CD4-positive, alpha-beta T cell (primary cell): Measurements from ENCODE around the gene TMEM204. TPM values are rescaled to one million over a fixed set of nuclear protein-coding genes. Genes with fewer than 3 reads are reported as not detected.

Experiments
- ATAC-seq: fragments of 200-7000 bp; cut with Tn5 transposase; one replicate; pipeline ENCODE4 v1.10.0; 2022; ENCODE audit warnings: mild to moderate bottlenecking; ENCODE audit not compliant: poor library complexity
- CTCF ChIA-PET: fragments of 350-600 bp; sonication (Branson Sonifier 250); formaldehyde crosslinking; loops from one replicate; lab custom pipeline; 2021; ENCODE audit warnings: antibody characterized with exemption, inconsistent platforms; lab: Charles Lee
- POLR2A ChIA-PET: fragments of 350-600 bp; sonication (Branson Sonifier 250); formaldehyde crosslinking; loops from one replicate; lab custom pipeline; 2021; ENCODE audit warnings: antibody characterized with exemption, inconsistent platforms; lab: Charles Lee
- DNase-seq, 14 experiments: peaks; one replicate each; pipeline ENCODE4 v3.0.0-alpha.2; 2013 to 2020; ENCODE audit warnings: mixed read lengths in 2 of 14
- H3K27ac ChIP-seq, 2 donors: one replicate each; pipeline versions ENCODE4 v1.5.1 to v1.7.0; 2013; ENCODE audit warnings: low read length in 2 of 2, low read depth in 1 of 2, mild to moderate bottlenecking in 1 of 2
- H3K27me3 ChIP-seq, 2 experiments: 1 replicate in 1 of 2; 2 replicates in 1 of 2; pipeline versions ENCODE4 v1.6.1 to v1.7.0; 2013; ENCODE audit warnings: low read length in 2 of 2, control low read depth in 1 of 2, mild to moderate bottlenecking in 1 of 2, moderate library complexity in 1 of 2; ENCODE audit not compliant: insufficient read depth in 2 of 2, control insufficient read depth in 1 of 2
- H3K36me3 ChIP-seq: one replicate; pipeline ENCODE4 v1.6.1; 2013; ENCODE audit warnings: low read length, control low read depth; ENCODE audit not compliant: insufficient read depth
- H3K4me1 ChIP-seq: one replicate; pipeline ENCODE4 v1.6.1; 2013; ENCODE audit warnings: low read length, control low read depth; ENCODE audit not compliant: insufficient read depth
- H3K4me3 ChIP-seq: one replicate; pipeline ENCODE4 v1.5.1; 2013; ENCODE audit warnings: mild to moderate bottlenecking, low read length, moderate library complexity
- H3K9me3 ChIP-seq, 2 experiments: 1 replicate in 1 of 2; 2 replicates in 1 of 2; pipeline versions ENCODE4 v1.6.1 to v1.7.0; 2013; ENCODE audit warnings: low read length in 2 of 2, mild to moderate bottlenecking in 2 of 2, control low read depth in 1 of 2, moderate library complexity in 1 of 2; ENCODE audit not compliant: control insufficient read depth in 1 of 2, insufficient read depth in 1 of 2
- H3K27ac Mint-ChIP-seq: one replicate; pipeline ENCODE4 v1.8.0; 2020; ENCODE audit warnings: mixed read lengths
- H3K27me3 Mint-ChIP-seq: one replicate; pipeline ENCODE4 v1.8.0; 2021; ENCODE audit warnings: mixed read lengths
- H3K36me3 Mint-ChIP-seq: one replicate; pipeline ENCODE4 v1.8.0; 2021; ENCODE audit warnings: low read depth, mixed read lengths
- H3K4me1 Mint-ChIP-seq: one replicate; pipeline ENCODE4 v1.8.0; 2021; ENCODE audit warnings: low read depth, mixed read lengths
- H3K4me3 Mint-ChIP-seq: one replicate; pipeline ENCODE4 v1.8.0; 2020; ENCODE audit warnings: mild to moderate bottlenecking, mixed read lengths
- H3K9me3 Mint-ChIP-seq: one replicate; pipeline ENCODE4 v1.8.0; 2020; ENCODE audit warnings: mixed read lengths
- intact Hi-C, 2 experiments: fragments of 100-400 bp; cut with DNase I in 1 of 2; cut with micrococcal nuclease in 1 of 2; formaldehyde crosslinking; loops; one replicate each; pipeline versions ENCODE4 v1.15.1 to v1.9.0; 2023 to 2025; cut with DNase I, micrococcal nuclease
- total RNA-seq, 174 experiments: library from RNA in 2 of 174; stranded (reverse) in 2 of 174; gene quantifications; one replicate each; pipeline ENCODE4 v1.2.3 and lab custom pipeline; 2021 to 2026
- TF ChIP-seq, protein P1 (sequence below): fragments of 200-600 bp; IDR thresholded peaks from one replicate; pipeline ENCODE4 v1.8.0; 2022; ENCODE audit warnings: antibody characterized with exemption, mild to moderate bottlenecking

TMEM204 gene
- total RNA-seq, 2 experiments from 2014 or later = 20.5 to 22.1 TPM

- peaks cover 42% of the 10 kb centered on the region for H3K4me1 ChIP-seq
- Mint-ChIP-seq H3K9me3 (no peaks in the 10 kb centered on the region), H3K4me3 (no peak overlapping the region), H3K4me1 (peaks cover 31% of the 10 kb centered on the region), H3K27ac (no peak overlapping the region), H3K36me3 (no peaks in the 10 kb centered on the region), H3K27me3 (no peaks in the 10 kb centered on the region)
- no peak overlapping the region for H3K4me3 ChIP-seq
- TF ChIP-seq, protein P1, sequence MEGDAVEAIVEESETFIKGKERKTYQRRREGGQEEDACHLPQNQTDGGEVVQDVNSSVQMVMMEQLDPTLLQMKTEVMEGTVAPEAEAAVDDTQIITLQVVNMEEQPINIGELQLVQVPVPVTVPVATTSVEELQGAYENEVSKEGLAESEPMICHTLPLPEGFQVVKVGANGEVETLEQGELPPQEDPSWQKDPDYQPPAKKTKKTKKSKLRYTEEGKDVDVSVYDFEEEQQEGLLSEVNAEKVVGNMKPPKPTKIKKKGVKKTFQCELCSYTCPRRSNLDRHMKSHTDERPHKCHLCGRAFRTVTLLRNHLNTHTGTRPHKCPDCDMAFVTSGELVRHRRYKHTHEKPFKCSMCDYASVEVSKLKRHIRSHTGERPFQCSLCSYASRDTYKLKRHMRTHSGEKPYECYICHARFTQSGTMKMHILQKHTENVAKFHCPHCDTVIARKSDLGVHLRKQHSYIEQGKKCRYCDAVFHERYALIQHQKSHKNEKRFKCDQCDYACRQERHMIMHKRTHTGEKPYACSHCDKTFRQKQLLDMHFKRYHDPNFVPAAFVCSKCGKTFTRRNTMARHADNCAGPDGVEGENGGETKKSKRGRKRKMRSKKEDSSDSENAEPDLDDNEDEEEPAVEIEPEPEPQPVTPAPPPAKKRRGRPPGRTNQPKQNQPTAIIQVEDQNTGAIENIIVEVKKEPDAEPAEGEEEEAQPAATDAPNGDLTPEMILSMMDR = no peak
- ChIA-PET POLR2A (no interaction called here), CTCF (no interaction called here)
- no peaks in the 10 kb centered on the region for H3K36me3 ChIP-seq
- ATAC-seq = no peak
- intact Hi-C loops = no loop called here
- no peaks in the 10 kb centered on the region for H3K27me3 ChIP-seq
- peak in 1 of 14 experiments; percentile 25 for DNase-seq
- no peak overlapping the region for H3K27ac ChIP-seq
- no peaks in the 10 kb centered on the region for H3K9me3 ChIP-seq
Observed at GRCh38 chr16:1564325-1564724, 30.9 kb downstream of the TMEM204 start.

- peak overlapping the region; percentile 51 for H3K27ac Mint-ChIP-seq
- ChIA-PET POLR2A (no interaction called here), CTCF (no interaction called here)
Observed at GRCh38 chr16:1565083-1565805, 31.8 kb downstream of the TMEM204 start.

GRCh38 chr16:1567988-1568387, 34.5 kb downstream of the TMEM204 start:
- peaks cover 4% of the 10 kb centered on the region for H3K4me1 Mint-ChIP-seq
- H3K36me3 Mint-ChIP-seq = no peaks in the 10 kb centered on the region
- POLR2A ChIA-PET = no interaction called here
- H3K9me3 ChIP-seq = no peaks in the 10 kb centered on the region
- peaks cover 6% of the 10 kb centered on the region for H3K4me1 ChIP-seq
- no peaks in the 10 kb centered on the region for H3K36me3 ChIP-seq
- no peak for ATAC-seq
- TF ChIP-seq, protein P1 = no peak
- no peak overlapping the region for H3K4me3 ChIP-seq
- H3K9me3 Mint-ChIP-seq = no peaks in the 10 kb centered on the region
- H3K27ac ChIP-seq = no peak overlapping the region
- DNase-seq = no peak
- H3K27ac Mint-ChIP-seq = no peak overlapping the region
- H3K27me3 Mint-ChIP-seq = no peaks in the 10 kb centered on the region
- CTCF ChIA-PET = no interaction called here
- H3K4me3 Mint-ChIP-seq = no peak overlapping the region
- H3K27me3 ChIP-seq = no peaks in the 10 kb centered on the region
- intact Hi-C loops = loop anchor here in 1 of 2 experiments (5.0 kb wide), 1 partner anchor 46 kb away; no protein-coding TSS in a partner anchor

More at GRCh38 chr16:1565083-1565805, 31.8 kb downstream of the TMEM204 start:
- Histone ChIP-seq H3K4me3 (no peak overlapping the region), H3K36me3 (no peaks in the 10 kb centered on the region), H3K9me3 (no peaks in the 10 kb centered on the region), H3K27me3 (no peaks in the 10 kb centered on the region), H3K27ac (no peak overlapping the region), H3K4me1 (peaks cover 33% of the 10 kb centered on the region)
- peaks cover 22% of the 10 kb centered on the region for H3K4me1 Mint-ChIP-seq
- DNase-seq (no peak), ATAC-seq (no peak)
- TF ChIP-seq, protein P1 = no peak
- no peaks in the 10 kb centered on the region for H3K9me3 Mint-ChIP-seq
- no peaks in the 10 kb centered on the region for H3K27me3 Mint-ChIP-seq
- no peak overlapping the region for H3K4me3 Mint-ChIP-seq
- no peaks in the 10 kb centered on the region for H3K36me3 Mint-ChIP-seq
- intact Hi-C loops = loop anchor here in 1 of 2 experiments (5.0 kb wide), 1 partner anchor 43 kb away; no protein-coding TSS in a partner anchor
